Erythroblast (primary cell): ENCODE results near the gene TPSG1.

ENCODE experiments used
- DNase-seq, 2 experiments: peaks; one replicate each; lab custom pipeline; 2025; lab: John Stamatoyannopoulos, UW
- GATA1 ChIP-seq: IDR thresholded peaks from 2 replicates; pipeline ENCODE4 v1.6.1; 2011; ENCODE audit warnings: low read depth, mild to moderate bottlenecking, control low read depth, low read length, moderate library complexity
- POLR2A ChIP-seq: IDR thresholded peaks from 2 replicates; pipeline ENCODE4 v1.6.1; 2011; ENCODE audit warnings: mild to moderate bottlenecking, low read length

TPSG1 gene

GRCh38 chr16:1180549-1181403, 44.3 kb downstream of the TPSG1 start:
- TF ChIP-seq POLR2A (no peak), GATA1 (no peak)
- DNase-seq, result no peak

GRCh38 chr16:1178295-1178910, 46.7 kb downstream of the TPSG1 start:
- TF ChIP-seq GATA1 (no peak), POLR2A (no peak)
- DNase-seq, result no peak

GRCh38 chr16:1177750-1178149, 47.3 kb downstream of the TPSG1 start:
- TF ChIP-seq POLR2A (no peak), GATA1 (no peak)
- DNase-seq, result no peak

- no peak for TF ChIP-seq POLR2A
- no peak for TF ChIP-seq GATA1
- DNase-seq, result no peak
Measured at GRCh38 chr16:1177053-1177452, 48.0 kb downstream of the TPSG1 start.

DNA sequence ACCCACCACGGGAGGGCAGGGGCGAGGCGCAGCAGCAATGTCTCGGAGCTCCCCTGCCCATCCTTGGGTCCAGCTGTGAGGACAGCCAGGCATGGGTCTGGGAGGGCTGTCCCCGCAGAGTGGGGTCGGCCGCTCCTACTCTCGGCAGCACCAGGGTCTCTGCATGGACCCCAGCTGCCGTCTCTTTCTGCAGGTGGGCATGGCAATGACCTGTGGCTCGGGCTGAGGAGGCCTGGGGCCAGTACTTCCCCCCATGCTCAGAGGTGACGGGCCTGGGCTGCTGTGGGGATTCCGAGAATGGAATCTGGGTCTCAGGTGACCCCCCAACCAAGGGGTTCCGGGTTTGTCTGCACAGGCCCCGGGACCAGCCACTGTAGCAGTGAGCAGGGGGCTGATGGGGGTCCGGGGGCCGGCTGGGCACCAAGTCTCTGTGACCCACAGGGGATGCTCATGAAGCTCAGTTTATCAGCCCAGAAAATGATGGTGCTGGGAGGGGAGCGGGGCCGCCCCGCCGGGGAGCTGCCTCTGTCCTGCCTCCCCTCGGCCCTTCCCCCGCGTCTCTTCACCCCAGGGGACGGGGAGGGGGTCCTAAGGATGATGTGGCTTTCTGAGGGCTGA, 48.7 kb downstream of the TPSG1 start:
- no peak for DNase-seq
- TF ChIP-seq GATA1 (no peak), POLR2A (no peak)

GRCh38 chr16:1175566-1176279, 49.3 kb downstream of the TPSG1 start:
- TF ChIP-seq GATA1, result no peak
- TF ChIP-seq POLR2A, result no peak

GRCh38 chr16:1174477-1175357, 50.4 kb downstream of the TPSG1 start:
- no peak for TF ChIP-seq GATA1
- TF ChIP-seq POLR2A, result no peak
- DNase-seq, result no peak

More at GRCh38 chr16:1175566-1176279, 49.3 kb downstream of the TPSG1 start:
- DNase-seq, result no peak

DNA sequence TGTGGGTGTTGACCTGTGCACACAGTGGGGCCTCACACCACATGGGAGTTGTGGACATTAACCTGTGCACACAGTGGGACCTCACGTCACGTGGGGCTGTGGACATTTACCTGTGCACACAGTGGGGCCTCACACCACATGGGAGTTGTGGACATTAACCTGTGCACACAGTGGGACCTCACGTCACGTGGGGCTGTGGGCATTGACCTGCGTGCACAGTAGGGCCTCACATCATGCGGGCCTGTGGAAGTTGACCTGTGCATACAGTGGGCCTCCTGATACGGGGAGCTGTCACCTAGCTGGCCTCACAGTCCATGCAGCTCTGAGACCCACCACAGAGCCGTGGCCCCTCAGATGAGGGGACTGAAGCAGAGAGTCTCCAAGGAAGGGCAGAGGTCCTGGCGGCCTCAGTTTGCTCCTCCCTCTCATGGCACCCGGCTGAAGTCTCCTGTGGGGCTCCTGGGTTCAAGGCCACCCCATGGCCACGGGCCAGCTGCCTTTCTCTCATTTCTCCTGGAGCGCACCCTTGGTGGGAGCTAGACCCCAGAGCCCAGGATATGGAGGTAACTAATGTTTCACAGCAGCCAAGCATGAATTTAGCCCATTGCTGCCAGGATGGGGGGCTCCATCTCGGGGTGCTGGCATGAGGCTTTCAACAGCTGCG, 51.1 kb downstream of the TPSG1 start:
- TF ChIP-seq GATA1 (no peak), POLR2A (no peak)
- DNase-seq, result no peak

DNA sequence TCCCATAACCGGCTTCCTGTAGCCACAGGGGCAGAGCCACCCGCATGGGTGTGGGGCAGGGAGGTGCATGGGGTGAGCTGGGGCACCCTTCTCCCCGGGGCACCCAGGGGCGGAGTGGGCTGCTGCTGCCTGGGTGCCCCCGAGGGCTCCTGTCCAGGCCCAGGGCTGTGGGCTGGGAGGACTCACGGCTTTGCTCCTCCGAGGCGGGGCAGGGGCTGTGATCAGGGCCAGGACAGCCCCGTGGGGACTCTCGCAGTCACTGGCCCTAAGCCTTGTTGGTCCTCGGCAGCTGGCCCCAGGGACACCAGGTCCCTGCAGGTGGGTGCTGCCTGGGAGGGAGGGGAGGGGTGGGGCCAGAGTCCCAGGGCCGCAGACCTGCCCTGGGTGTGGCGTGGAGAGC, 52.4 kb downstream of the TPSG1 start:
- DNase-seq, result no peak

GRCh38 chr16:1171854-1172428, 53.1 kb downstream of the TPSG1 start:
- TF ChIP-seq POLR2A, result no peak
- DNase-seq, result no peak

More for the DNA sequence above, 52.4 kb downstream of the TPSG1 start:
- TF ChIP-seq POLR2A (no peak), GATA1 (no peak)
